K562 (cell line): ENCODE data around the gene RPTOR. TPM values are rescaled to one million over a fixed set of nuclear protein-coding genes. Genes with fewer than 3 reads are reported as not detected.
A peak's percentile ranks its signal among the peaks of the same experiment; 100 is the strongest.

Experiments used
- ATAC-seq: fragments of 200-7000 bp; cut with Tn5 transposase; 3 replicates; pipeline ENCODE4 v1.9.1; 2020; ENCODE audit warnings: moderate library complexity
- BruUV-seq: library from RNA; stranded (reverse); fragments of 400-500 nt; replicated peaks from 2 replicates; lab custom pipeline; 2021; lab: Mats Ljungman, UMichigan
- CTCF ChIA-PET: fragments of 300-600 bp; formaldehyde crosslinking; extraction: SDS; loops from one replicate; lab custom pipeline; 2021; ENCODE audit warnings: low intra/inter-chr PET ratio; lab: Yijun Ruan, JAX
- POLR2A ChIA-PET: fragments of 300-600, 350-650 bp; sonication (Branson Sonifier 250); formaldehyde crosslinking; extraction: SDS; loops from one replicate; lab custom pipeline; 2021; ENCODE audit warnings: antibody characterized with exemption, inconsistent platforms; lab: Yijun Ruan, JAX
- DNase-seq, 4 experiments: peaks; one replicate each; pipeline versions ENCODE4 v3.0.0 to v3.0.0-alpha.2; 2011 to 2018; ENCODE audit warnings: low spot score in 3 of 4, mixed read lengths in 3 of 4; ENCODE audit errors: extremely low read depth in 1 of 4
- FAIRE-seq: peaks from 2 replicates; lab custom pipeline; 2011; peaks lifted over from hg19 to GRCh38; lab: Jason Lieb, UNC
- H2AFZ ChIP-seq: 2 replicates; pipeline ENCODE4 v1.6.0; 2011; ENCODE audit warnings: low read depth, low read length, control low read depth, inconsistent platforms
- H3K27ac ChIP-seq: fragments of 200-600 bp; 3 replicates; pipeline ENCODE4 v1.8.0; 2011; ENCODE audit warnings: low read depth, mild to moderate bottlenecking, control low read depth, inconsistent platforms, low read length, moderate library complexity, mixed read lengths; ENCODE audit errors: extremely low read depth
- H3K27me3 ChIP-seq, 2 experiments: fragments of 300-600 bp in 1 of 2; 2 replicates in 1 of 2; 3 replicates in 1 of 2; pipeline versions ENCODE4 v1.6.0 to v1.8.0; 2011; ENCODE audit warnings: inconsistent platforms in 2 of 2, low read length in 2 of 2, mild to moderate bottlenecking in 1 of 2, mixed read lengths in 1 of 2, moderate library complexity in 1 of 2; ENCODE audit not compliant: control insufficient read depth in 2 of 2, insufficient read depth in 2 of 2
- H3K36me3 ChIP-seq: fragments of 300-600 bp; 3 replicates; pipeline ENCODE4 v1.8.0; 2011; ENCODE audit warnings: mild to moderate bottlenecking, low read length, inconsistent platforms; ENCODE audit not compliant: control insufficient read depth, insufficient read depth
- H3K4me1 ChIP-seq, 2 experiments: fragments of 200-600 bp in 1 of 2; replicated peaks in 1 of 2; 2 replicates in 1 of 2; 3 replicates in 1 of 2; pipeline versions ENCODE4 v1.5.1 to v1.8.0; 2011; ENCODE audit warnings: inconsistent platforms in 2 of 2, low read length in 2 of 2, mild to moderate bottlenecking in 1 of 2, mixed read lengths in 1 of 2, moderate library complexity in 1 of 2; ENCODE audit not compliant: control insufficient read depth in 2 of 2, insufficient read depth in 2 of 2
- H3K4me2 ChIP-seq: 2 replicates; pipeline ENCODE4 v1.6.1; 2011; ENCODE audit warnings: low read length, control low read depth, inconsistent platforms, mixed read lengths; ENCODE audit not compliant: insufficient read depth
- H3K4me3 ChIP-seq: fragments of 200-600 bp; sonication (generic), shearing (Covaris generic); 2 replicates; pipeline ENCODE4 v1.5.1; 2016; ENCODE audit warnings: control low read depth, inconsistent platforms
- H3K79me2 ChIP-seq: fragments of 200-600 bp; 3 replicates; pipeline ENCODE4 v1.8.0; 2011; ENCODE audit warnings: low read length, inconsistent platforms; ENCODE audit not compliant: control insufficient read depth, insufficient read depth
- H3K9ac ChIP-seq, 2 experiments: 2 replicates each; pipeline versions ENCODE4 v1.6.0 to v1.6.1; 2011; ENCODE audit warnings: low read depth in 2 of 2, low read length in 2 of 2, control low read depth in 1 of 2, inconsistent platforms in 1 of 2, mild to moderate bottlenecking in 1 of 2, mixed read lengths in 1 of 2; ENCODE audit not compliant: insufficient read depth in 1 of 2
- H3K9me1 ChIP-seq: one replicate; pipeline ENCODE4 v1.6.0; 2011; ENCODE audit warnings: inconsistent platforms, mild to moderate bottlenecking, low read length, moderate library complexity; ENCODE audit not compliant: control insufficient read depth, insufficient read depth
- H3K9me3 ChIP-seq: replicated peaks from 2 replicates; pipeline ENCODE4 v1.5.1; 2011; ENCODE audit warnings: low read depth, low read length, inconsistent platforms; ENCODE audit not compliant: control insufficient read depth, insufficient read depth
- H4K20me1 ChIP-seq: replicated peaks from 2 replicates; pipeline ENCODE4 v1.6.1; 2011; ENCODE audit warnings: low read length, inconsistent platforms, mixed read lengths; ENCODE audit not compliant: control insufficient read depth, insufficient read depth
- L3MBTL2 ChIP-seq: fragments of 450-650 bp; IDR thresholded peaks from 2 replicates; pipeline ENCODE4 v1.6.1; 2016; ENCODE audit warnings: mild to moderate bottlenecking, moderate library complexity
- NRF1 ChIP-seq, 2 experiments: fragments of 450-650 bp; IDR thresholded peaks in 1 of 2; conservative IDR thresholded peaks in 1 of 2; 2 replicates each; pipeline ENCODE4 v1.6.1; 2014; ENCODE audit warnings: mild to moderate bottlenecking in 2 of 2
- RBBP5 ChIP-seq: fragments of 200-600 bp; sonication (generic); IDR thresholded peaks from 2 replicates; pipeline ENCODE4 v1.6.1; 2012; ENCODE audit warnings: borderline replicate concordance, mild to moderate bottlenecking, low read length, control low read depth, inconsistent platforms; ENCODE audit not compliant: insufficient read depth, poor library complexity, severe bottlenecking
- ZNF408 ChIP-seq: fragments of 250-450 bp; sonication (Bioruptor Pico); IDR thresholded peaks from 2 replicates; pipeline ENCODE4 v1.4.0; 2020; ENCODE audit warnings: low read depth, mild to moderate bottlenecking, moderate library complexity
- WGBS: fragments of 100-300 bp; shearing (Covaris generic); methylation state at CpG from one replicate; pipeline ENCODE4 v1.1.6; 2016; ENCODE audit warnings: low coverage, mixed read lengths; ENCODE audit not compliant: insufficient coverage; ENCODE audit errors: missing lambda C conversion rate; 5-methylcytosine and 5-hydroxymethylcytosine counted together
- in situ Hi-C: fragments of 300-500 bp; cut with MboI; formaldehyde crosslinking; loops from 4 replicates; pipeline ENCODE4 v1.15.0; 2018; ENCODE audit warnings: inconsistent platforms, mixed read lengths
- intact Hi-C: fragments of 100-400 bp; cut with micrococcal nuclease; formaldehyde crosslinking; loops from 2 replicates; pipeline ENCODE4 v1.14.2; 2022
- polyA plus RNA-seq, 8 experiments: library from polyadenylated mRNA; depleted of rRNA in 4 of 8; stranded (reverse) in 5 of 8; unstranded in 3 of 8; fragments of >200 nt; fragmentation: Nextera tagmentation in 2 of 8; fragmentation: Illumina TruSeq in 1 of 8; extraction: Ambion mirVana in 2 of 8; extraction: Trizol in 1 of 8; gene quantifications; 2 replicates each; pipeline versions ENCODE4 v1.2.1 to v1.2.3, GENCODE V29; 2011 to 2014; ENCODE audit warnings: inconsistent platforms in 1 of 8, missing spikeins in 1 of 8
- total RNA-seq, 7 experiments: library from RNA; depleted of rRNA in 6 of 7; stranded (reverse); fragments of >200 nt in 6 of 7; fragmentation: Illumina TruSeq in 2 of 7; extraction: Trizol in 2 of 7; gene quantifications; 2 replicates each; pipeline versions ENCODE4 v1.2.1 to v1.2.3, GENCODE V29; 2011 to 2021; ENCODE audit warnings: low replicate concordance in 1 of 7

RPTOR gene
- total and polyA plus RNA-seq, 9 of the 15 experiments (the other 6 are each of a cell fraction or from before 2014, with no cell fraction given): 0.24 to 54.1 (median 10.2) TPM

GRCh38 chr17:80501741-80502577, 42.7 kb upstream of the RPTOR start:
- peak overlapping the region in 1 of 2 experiments; percentile 68; a peak in 2 of 4 replicates for H3K9ac ChIP-seq
- TF ChIP-seq NRF1 (conservative IDR thresholded peaks at IDR 0.05 in 1 of 2, IDR thresholded peaks at IDR 0.05 in 1 of 2) (no peak), RBBP5 (peak; percentile 17), L3MBTL2 (0 out of 2 replicates have a peak, but pooled peaks have one; percentile 4), ZNF408 (CRISPR knock-in tag) (no peak)
- TF ChIP-seq, all 486 proteins: peak for 2
- CTCF ChIA-PET: no interaction called here
- no peak overlapping the region for H3K4me3 ChIP-seq
- H3K36me3 ChIP-seq: no peaks in the 10 kb centered on the region
- H2AFZ ChIP-seq: peak overlapping the region; percentile 8; the same call in 1 of the 2 replicates
- no peaks in the 10 kb centered on the region for H3K79me2 ChIP-seq
- DNase-seq: no peak
- POLR2A ChIA-PET: interaction anchor here (0.6 kb wide), 1 partner anchor 62 kb away, joined by 3 read pairs; no protein-coding TSS in a partner anchor
- WGBS: 22% methylated on average over 24 of the region's 24 CpGs
- intact Hi-C loops (no loop called here), in situ Hi-C loops (no loop called here)
- H3K9me3 ChIP-seq: no peaks in the 10 kb centered on the region
- H3K27ac ChIP-seq: no peak overlapping the region
- ATAC-seq: peak; percentile 27; the same call in 2 of the 3 replicates
- no peaks in the 10 kb centered on the region for H3K9me1 ChIP-seq
- BruUV-seq: no TSS peak
- peaks cover 0 to 23% of the 10 kb centered on the region in 2 experiments; a peak in 3 of 5 replicates for H3K4me1 ChIP-seq
- peak overlapping the region; percentile 62 for H3K4me2 ChIP-seq
- H3K27me3 ChIP-seq: peaks cover 42 to 68% of the 10 kb centered on the region in 2 experiments; a peak in 4 of 5 replicates
- H4K20me1 ChIP-seq: no peaks in the 10 kb centered on the region
- no peak for FAIRE-seq
